AG09309 (cell line): ENCODE results near the gene CDH13.

Experiments used
- DNase-seq: peaks from one replicate; pipeline ENCODE4 v3.0.0-alpha.2; 2010; ENCODE audit warnings: low read depth
- H3K4me3 ChIP-seq: 2 replicates; pipeline ENCODE4 v1.5.1; 2011; ENCODE audit warnings: mild to moderate bottlenecking, low read depth, low read length, moderate library complexity; ENCODE audit not compliant: control insufficient read depth
- TF ChIP-seq, protein P1 (sequence below): IDR thresholded peaks from 2 replicates; pipeline ENCODE4 v1.5.1; 2011; ENCODE audit warnings: mild to moderate bottlenecking, low read depth, low read length, inconsistent platforms; ENCODE audit not compliant: insufficient read depth, control insufficient read depth; ENCODE audit errors: missing control alignments

Gene CDH13

DNA sequence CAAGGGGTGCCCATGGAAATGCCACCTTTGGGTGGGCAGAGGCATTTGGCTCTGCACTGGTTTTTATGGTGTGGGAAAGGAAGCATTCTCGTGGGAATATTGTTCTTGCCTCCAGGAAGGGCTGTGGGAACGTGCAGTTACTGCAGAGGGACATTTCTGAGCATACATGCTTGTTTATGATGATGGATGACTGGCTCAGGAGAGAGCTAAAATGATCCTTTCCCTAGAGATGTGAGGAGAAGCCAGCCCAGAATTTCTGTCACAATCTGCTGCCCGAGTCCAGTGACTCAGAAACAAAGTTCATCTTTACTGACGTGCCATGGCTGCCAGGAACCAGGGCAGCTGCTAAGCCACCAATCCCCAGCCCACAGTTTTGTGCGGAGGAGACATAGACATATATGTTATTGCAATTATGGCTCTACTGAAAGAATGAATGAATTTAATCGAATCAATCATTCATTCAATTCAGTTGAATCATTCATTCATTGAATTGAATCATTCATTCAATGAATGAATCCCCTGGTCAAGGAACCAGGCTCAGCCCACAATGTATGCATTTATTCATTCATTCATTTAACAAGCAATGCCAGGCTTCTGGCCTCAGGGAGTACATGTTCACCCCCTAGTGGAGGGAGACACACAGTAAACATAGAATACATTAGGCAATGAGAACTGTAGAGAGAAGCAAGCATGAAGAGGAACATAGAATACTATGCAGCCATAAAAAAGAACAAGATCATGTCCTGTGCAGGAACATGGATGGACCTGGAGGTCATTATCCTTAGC lies 766.6 kb downstream of the CDH13 start:
- TF ChIP-seq, protein P1, sequence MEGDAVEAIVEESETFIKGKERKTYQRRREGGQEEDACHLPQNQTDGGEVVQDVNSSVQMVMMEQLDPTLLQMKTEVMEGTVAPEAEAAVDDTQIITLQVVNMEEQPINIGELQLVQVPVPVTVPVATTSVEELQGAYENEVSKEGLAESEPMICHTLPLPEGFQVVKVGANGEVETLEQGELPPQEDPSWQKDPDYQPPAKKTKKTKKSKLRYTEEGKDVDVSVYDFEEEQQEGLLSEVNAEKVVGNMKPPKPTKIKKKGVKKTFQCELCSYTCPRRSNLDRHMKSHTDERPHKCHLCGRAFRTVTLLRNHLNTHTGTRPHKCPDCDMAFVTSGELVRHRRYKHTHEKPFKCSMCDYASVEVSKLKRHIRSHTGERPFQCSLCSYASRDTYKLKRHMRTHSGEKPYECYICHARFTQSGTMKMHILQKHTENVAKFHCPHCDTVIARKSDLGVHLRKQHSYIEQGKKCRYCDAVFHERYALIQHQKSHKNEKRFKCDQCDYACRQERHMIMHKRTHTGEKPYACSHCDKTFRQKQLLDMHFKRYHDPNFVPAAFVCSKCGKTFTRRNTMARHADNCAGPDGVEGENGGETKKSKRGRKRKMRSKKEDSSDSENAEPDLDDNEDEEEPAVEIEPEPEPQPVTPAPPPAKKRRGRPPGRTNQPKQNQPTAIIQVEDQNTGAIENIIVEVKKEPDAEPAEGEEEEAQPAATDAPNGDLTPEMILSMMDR: peak; percentile 18
- H3K4me3 ChIP-seq: no peak overlapping the region
- no peak for DNase-seq

DNA sequence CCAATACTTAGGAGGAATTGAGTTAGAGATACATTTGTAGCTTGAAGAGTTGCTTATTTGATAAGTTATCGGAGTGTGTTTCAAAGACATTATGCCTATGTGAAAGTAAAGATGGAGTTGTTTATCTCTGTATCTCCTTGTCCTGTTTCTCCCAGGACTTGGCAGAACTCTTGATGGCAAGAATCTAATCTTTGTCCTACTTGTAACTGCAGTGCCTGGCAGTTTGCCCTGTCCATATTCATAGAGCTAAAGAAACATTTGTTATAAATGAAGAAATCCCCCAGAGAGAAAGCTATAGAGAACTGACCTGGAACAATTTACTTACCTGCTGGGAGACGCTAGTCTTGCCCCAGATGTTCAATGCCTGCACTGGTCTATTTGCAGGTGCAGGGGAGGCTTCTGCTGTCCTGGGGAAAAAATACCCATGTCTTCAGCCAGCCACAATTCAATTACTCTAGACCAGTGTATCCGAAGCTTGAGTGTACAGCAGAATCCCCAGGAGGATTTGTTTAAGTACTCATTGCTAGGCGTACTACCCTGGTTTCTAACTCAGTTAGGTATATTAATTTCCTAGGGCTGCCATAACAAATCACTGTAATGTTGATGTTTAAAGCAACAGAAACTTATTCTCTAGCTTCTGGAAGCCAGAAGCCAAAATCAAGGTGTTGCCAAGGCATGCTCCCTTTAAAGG lies 771.0 kb downstream of the CDH13 start:
- H3K4me3 ChIP-seq: no peak overlapping the region
- TF ChIP-seq, protein P1: no peak
- no peak for DNase-seq

DNA sequence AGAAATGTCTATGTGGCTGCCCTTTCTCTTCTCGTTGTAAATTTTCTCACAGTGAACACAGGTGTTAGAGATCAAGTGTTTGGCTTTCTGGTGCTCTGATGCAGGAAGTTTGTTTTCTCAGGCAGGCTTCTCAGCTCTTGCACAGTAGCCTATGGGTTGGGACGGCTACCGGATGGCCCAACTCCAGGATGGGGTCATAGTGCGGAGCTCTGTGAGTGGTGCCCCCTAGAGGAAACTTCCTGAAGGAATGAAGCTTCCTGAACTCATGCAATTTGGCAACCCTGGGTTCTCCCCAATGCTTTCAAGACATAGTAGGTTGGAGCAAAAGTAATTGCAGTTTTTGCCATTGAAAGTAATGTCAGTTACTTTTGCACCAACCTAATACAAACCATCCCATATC lies 773.5 kb downstream of the CDH13 start:
- no peak for DNase-seq
- TF ChIP-seq, protein P1: no peak
- no peak overlapping the region for H3K4me3 ChIP-seq

DNA sequence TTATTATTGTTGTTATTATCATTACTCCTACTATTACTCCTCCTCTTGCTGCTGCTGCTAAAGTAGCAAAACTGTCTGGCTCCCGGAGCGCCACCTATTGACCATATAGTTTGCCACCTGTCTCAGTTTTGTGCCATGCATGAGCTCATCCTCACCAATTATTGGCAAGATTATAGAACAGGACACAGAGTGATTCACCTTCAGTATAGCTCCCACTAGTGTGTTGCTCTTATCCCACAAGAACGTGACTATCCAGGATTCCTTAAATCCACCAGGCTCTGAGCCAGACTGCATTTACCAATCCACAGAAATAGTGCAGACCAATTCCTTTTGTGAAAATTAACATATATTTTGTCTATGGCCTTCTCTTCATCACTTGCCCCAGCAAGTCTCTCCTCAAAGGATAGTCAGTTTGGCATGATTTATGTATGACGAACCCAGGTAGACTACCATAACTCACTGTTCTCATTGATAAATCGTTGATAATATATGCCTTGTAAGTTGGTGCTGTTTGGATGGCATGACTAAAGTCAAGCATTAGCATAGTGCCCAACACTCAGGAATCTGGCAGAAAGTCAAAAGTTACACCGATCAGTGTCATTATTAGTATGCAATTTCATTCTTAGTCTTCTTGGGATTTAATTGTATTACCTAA lies 775.5 kb downstream of the CDH13 start:
- no peak for DNase-seq
- no peak overlapping the region for H3K4me3 ChIP-seq
- TF ChIP-seq, protein P1: no peak

DNA sequence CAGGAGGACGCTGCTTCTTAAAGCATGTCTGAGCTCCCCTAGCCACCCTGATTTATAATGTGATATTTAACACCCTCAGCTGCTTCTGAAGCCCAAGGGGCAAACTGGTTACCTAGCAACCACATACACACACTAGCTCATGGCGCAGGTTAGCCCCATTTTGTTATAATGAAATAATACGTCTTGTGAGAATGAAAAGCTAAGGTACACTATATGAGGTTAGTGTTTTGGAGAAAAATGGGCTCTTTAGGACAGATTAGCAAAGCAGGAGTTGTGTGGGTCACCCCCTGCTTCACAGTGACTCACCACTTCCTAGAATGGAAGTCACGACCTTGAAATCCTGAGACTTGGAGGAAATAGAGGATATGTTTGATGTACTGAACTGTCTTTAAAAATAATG lies 776.2 kb downstream of the CDH13 start:
- DNase-seq: no peak
- H3K4me3 ChIP-seq: no peak overlapping the region
- TF ChIP-seq, protein P1: no peak

DNA sequence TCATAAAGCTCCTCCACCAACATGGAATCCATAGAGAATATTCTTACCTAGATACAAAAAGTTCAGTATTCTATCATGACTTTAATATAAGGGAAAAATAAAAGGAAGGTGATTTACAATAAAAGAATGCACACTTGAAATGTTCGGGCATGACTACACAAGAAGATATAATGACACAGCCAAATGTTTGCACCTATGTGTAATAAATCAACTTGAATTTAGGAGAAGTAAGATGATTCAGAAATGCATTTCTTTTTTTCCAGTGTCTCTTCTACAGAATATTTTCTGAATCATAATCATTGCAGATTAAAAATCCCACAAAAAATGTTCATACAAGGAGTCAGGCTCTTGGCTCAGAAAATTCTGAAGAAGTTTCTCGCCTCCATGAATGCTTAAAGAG lies 777.0 kb downstream of the CDH13 start:
- no peak overlapping the region for H3K4me3 ChIP-seq
- TF ChIP-seq, protein P1: no peak
- DNase-seq: peak; percentile 59
